Hindlimb muscle (tissue), 1 donor: ENCODE results near the gene ZBTB46. TPM values are rescaled to one million over a fixed set of nuclear protein-coding genes. Genes with fewer than 3 reads are reported as not detected.

Source experiments
- DNase-seq: peaks from one replicate; pipeline ENCODE4 v3.0.0-alpha.2; 2013
- polyA plus RNA-seq: library from polyadenylated mRNA; unstranded; fragments of 120-200 nt; gene quantifications from one replicate; pipeline ENCODE4 v1.2.1, GENCODE V29; 2013; ENCODE audit not compliant: insufficient read length

Gene ZBTB46
- polyA plus RNA-seq, 1 donor, result 24.7 TPM

GRCh38 chr20:63744574-63745423 lies 86.3 kb downstream of the ZBTB46 start:
- no peak for DNase-seq

GRCh38 chr20:63744158-63744557 lies 86.9 kb downstream of the ZBTB46 start:
- no peak for DNase-seq

- DNase-seq, result no peak
These were observed 87.7 kb downstream of the ZBTB46 start for GRCh38 chr20:63743210-63743970.

DNA sequence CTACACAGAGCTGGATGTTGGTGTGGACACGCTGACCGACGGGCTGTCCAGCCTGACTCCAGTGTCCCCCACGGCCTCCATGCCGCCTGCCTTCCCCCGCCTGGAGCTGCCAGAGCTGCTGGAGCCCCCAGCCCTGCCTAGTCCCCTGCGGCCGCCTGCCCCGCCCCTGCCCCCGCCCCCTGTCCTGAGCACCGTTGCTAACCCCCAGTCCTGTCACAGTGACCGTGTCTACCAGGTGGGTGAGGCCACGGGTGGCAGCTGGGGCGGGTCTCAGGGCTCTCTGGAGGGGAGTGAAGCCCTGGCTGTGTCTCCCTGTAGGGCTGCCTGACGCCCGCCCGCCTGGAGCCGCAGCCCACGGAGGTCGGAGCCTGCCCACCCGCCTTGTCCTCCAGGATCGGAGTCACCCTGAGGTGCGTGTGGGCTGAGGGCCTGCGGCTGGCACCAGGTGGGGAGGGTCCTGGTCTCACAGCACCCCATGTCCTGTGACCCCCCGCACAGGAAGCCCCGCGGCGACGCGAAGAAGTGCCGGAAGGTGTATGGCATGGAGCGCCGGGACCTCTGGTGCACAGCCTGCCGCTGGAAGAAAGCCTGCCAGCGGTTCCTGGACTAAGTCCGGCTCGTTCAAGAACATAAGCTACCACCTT lies 88.6 kb downstream of the ZBTB46 start:
- no peak for DNase-seq

DNA sequence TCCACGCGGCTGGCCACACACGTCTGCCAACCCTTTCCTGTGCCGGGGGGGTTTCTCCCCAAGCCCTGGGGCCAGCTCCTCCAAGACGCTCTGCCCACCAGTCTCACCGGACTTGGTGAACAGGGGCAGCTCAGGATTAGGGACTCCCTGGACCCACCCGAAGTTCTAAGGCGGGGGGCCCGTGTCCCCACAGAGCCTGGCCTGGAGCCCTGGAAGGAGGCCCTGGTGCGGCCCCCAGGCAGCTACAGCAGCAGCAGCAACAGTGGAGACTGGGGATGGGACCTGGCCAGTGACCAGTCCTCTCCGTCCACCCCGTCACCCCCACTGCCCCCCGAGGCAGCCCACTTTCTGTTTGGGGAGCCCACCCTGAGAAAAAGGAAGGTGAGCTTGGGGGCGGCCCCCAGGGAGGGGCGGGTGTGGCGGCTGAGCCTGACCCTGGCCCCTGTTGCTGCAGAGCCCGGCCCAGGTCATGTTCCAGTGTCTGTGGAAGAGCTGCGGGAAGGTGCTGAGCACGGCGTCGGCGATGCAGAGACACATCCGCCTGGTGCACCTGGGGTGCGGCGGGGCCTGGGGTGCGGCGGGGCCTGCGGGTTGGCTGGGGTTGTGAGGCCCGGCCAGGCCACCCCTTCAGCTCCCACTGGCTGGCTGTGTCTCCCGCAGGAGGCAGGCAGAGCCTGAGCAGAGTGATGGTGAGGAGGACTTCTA lies 89.2 kb downstream of the ZBTB46 start:
- no peak for DNase-seq

DNA sequence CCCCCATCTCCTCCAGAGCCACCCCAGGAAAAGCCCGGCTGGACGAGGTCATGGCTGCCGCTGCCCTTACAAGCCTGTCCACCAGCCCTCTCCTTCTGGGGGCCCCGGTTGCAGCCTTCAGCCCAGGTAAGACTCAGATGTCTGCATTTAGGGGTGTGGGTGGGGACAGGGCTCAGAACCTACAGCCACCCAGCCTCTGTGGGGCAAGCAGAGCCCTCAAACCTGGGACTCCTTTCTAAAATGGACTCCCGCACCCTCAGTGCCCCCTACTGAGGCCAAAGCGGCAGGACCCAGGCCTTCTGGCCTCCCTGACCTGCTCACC lies 89.7 kb downstream of the ZBTB46 start:
- DNase-seq, result no peak

- DNase-seq, result peak; percentile 95
These were observed 90.3 kb downstream of the ZBTB46 start for GRCh38 chr20:63740627-63741353.

- peak; percentile 68 for DNase-seq
These were observed 90.9 kb downstream of the ZBTB46 start for GRCh38 chr20:63740070-63740626.

DNA sequence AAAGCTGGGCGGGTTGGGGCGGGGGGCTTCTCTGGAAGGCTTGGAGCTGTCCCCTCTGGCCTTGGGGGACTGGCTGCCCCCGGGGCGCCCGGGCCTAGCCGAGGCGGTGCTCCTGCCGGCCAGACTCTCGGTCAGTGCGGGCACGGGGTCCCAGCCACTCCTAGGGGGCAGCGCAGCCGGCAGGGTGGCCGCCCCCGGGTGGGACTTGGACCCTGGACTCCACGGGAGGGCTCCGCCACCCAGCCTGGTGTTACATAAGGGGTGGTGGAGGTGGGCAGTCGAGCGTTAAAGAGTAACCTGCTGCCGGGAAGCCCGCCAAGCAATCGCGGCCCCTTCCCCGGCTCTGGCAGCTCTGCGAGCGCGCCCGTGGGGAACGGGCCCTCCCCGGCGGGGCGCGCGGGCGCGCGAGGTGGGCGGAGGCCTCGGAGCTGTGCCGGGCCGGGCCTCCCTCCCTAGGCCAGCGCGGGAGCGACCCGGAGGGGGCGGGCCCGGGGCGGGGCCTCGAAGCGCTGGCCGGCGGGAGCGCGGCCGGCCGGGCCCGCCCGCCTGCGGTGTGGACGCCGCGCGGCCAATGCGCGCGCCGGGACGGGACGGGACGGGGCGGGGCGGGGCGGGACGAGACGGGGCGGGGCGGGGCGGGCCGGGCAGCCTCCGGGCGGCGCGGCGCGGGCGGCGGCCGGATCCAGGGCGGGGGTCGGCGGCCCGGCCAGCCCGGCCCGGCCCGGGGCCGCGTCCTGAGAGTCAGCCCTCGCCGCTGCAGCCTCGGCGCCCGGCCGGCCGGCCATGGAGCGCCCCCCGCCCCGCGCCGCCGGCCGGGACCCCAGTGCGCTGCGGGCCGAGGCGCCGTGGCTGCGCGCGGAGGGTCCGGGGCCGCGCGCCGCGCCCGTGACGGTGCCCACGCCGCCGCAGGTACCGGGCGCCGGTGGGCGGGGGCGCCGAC lies 91.7 kb downstream of the ZBTB46 start, which contains the start of gene SLC2A4RG:
TSS of gene SLC2A4RG (plus strand) at position 647 of the 940 bp plus-strand sequence. CDS start at position 784, 137 bp downstream.
- peak; percentile 90 for DNase-seq

DNA sequence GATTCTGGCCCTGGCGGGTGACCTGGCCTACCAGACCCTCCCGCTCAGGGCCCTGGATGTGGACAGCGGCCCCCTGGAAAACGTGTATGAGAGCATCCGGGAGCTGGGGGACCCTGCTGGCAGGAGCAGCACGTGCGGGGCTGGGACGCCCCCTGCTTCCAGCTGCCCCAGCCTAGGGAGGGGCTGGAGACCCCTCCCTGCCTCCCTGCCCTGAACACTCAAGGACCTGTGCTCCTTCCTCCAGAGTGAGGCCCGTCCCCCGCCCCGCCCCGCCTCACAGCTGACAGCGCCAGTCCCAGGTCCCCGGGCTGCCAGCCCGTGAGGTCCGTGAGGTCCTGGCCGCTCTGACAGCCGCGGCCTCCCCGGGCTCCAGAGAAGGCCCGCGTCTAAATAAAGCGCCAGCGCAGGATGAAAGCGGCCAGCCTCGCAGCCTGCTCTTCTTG lies 92.4 kb downstream of the ZBTB46 start:
- DNase-seq, result peak; percentile 65

DNA sequence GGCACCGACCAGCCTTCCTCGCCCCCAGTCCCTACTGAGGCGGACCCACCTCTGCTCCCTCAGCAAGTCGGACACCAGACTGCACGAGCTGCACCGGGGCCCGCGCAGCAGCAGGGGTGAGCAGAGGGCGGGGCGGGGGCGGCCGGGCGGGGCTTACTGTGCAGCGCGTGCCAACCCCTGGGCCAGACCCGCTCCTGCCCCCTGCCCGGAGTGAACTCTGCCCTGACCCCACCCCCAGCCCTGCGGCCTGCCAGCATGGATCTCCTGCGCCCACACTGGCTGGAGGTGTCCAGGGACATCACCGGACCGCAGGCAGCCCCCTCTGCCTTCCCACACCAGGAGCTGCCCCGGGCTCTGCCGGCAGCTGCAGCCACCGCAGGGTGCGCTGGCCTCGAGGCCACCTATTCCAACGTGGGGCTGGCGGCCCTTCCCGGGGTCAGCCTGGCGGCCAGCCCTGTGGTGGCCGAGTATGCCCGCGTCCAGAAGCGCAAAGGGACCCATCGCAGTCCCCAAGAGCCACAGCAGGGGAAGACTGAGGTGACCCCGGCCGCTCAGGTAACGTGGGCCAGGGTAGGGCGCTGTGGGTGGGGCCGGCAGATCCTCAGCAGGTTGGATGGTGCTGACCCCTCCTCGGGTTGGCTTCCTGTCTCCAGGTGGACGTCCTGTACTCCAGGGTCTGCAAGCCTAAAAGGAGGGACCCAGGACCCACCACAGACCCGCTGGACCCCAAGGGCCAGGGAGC lies 92.9 kb downstream of the ZBTB46 start:
- DNase-seq, result no peak

DNA sequence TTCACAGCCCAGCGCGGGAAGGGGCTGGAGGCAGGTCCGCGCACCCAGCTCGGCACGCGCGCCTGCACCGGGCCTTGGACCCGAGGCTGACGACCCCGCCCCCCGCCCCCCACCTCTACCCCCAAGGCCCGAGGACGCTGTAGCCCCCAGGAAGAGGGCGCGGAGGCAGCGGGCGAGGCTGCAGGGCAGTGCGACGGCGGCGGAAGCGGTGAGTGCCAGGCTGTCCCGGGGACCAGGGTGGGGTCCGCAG lies 93.4 kb downstream of the ZBTB46 start:
- DNase-seq, result no peak

GRCh38 chr20:63736893-63737694 lies 94.0 kb downstream of the ZBTB46 start:
- no peak for DNase-seq

- DNase-seq, result no peak
These were observed 95.0 kb downstream of the ZBTB46 start, which contains the start of gene LIME1 for GRCh38 chr20:63735859-63736718. Gene LIME1, plus strand, starts transcription at chr20:63736664. Its CDS starts 886 bp downstream, at chr20:63737550.

GRCh38 chr20:63734946-63735858 lies 95.9 kb downstream of the ZBTB46 start:
- DNase-seq, result no peak

- no peak for DNase-seq
These were observed 96.7 kb downstream of the ZBTB46 start for GRCh38 chr20:63734111-63734945.
